CD4-positive, alpha-beta T cell (primary cell): ENCODE measurements around the gene ADAMTS18. TPM values are rescaled to one million over a fixed set of nuclear protein-coding genes. Genes with fewer than 3 reads are reported as not detected.

ENCODE experiments used
- ATAC-seq: fragments of 200-7000 bp; cut with Tn5 transposase; one replicate; pipeline ENCODE4 v1.10.0; 2022; ENCODE audit warnings: mild to moderate bottlenecking; ENCODE audit not compliant: poor library complexity
- CTCF ChIA-PET: fragments of 350-600 bp; sonication (Branson Sonifier 250); formaldehyde crosslinking; loops from one replicate; lab custom pipeline; 2021; ENCODE audit warnings: antibody characterized with exemption, inconsistent platforms; lab: Charles Lee
- POLR2A ChIA-PET: fragments of 350-600 bp; sonication (Branson Sonifier 250); formaldehyde crosslinking; loops from one replicate; lab custom pipeline; 2021; ENCODE audit warnings: antibody characterized with exemption, inconsistent platforms; lab: Charles Lee
- DNase-seq, 14 experiments: peaks; one replicate each; pipeline ENCODE4 v3.0.0-alpha.2; 2013 to 2020; ENCODE audit warnings: mixed read lengths in 2 of 14
- H3K27ac ChIP-seq, 2 donors: one replicate each; pipeline versions ENCODE4 v1.5.1 to v1.7.0; 2013; ENCODE audit warnings: low read length in 2 of 2, low read depth in 1 of 2, mild to moderate bottlenecking in 1 of 2
- H3K27me3 ChIP-seq, 2 experiments: 1 replicate in 1 of 2; 2 replicates in 1 of 2; pipeline versions ENCODE4 v1.6.1 to v1.7.0; 2013; ENCODE audit warnings: low read length in 2 of 2, control low read depth in 1 of 2, mild to moderate bottlenecking in 1 of 2, moderate library complexity in 1 of 2; ENCODE audit not compliant: insufficient read depth in 2 of 2, control insufficient read depth in 1 of 2
- H3K36me3 ChIP-seq: one replicate; pipeline ENCODE4 v1.6.1; 2013; ENCODE audit warnings: low read length, control low read depth; ENCODE audit not compliant: insufficient read depth
- H3K4me1 ChIP-seq: one replicate; pipeline ENCODE4 v1.6.1; 2013; ENCODE audit warnings: low read length, control low read depth; ENCODE audit not compliant: insufficient read depth
- H3K4me3 ChIP-seq: one replicate; pipeline ENCODE4 v1.5.1; 2013; ENCODE audit warnings: mild to moderate bottlenecking, low read length, moderate library complexity
- H3K9me3 ChIP-seq, 2 experiments: 1 replicate in 1 of 2; 2 replicates in 1 of 2; pipeline versions ENCODE4 v1.6.1 to v1.7.0; 2013; ENCODE audit warnings: low read length in 2 of 2, mild to moderate bottlenecking in 2 of 2, control low read depth in 1 of 2, moderate library complexity in 1 of 2; ENCODE audit not compliant: control insufficient read depth in 1 of 2, insufficient read depth in 1 of 2
- H3K27ac Mint-ChIP-seq: one replicate; pipeline ENCODE4 v1.8.0; 2020; ENCODE audit warnings: mixed read lengths
- H3K27me3 Mint-ChIP-seq: one replicate; pipeline ENCODE4 v1.8.0; 2021; ENCODE audit warnings: mixed read lengths
- H3K36me3 Mint-ChIP-seq: one replicate; pipeline ENCODE4 v1.8.0; 2021; ENCODE audit warnings: low read depth, mixed read lengths
- H3K4me1 Mint-ChIP-seq: one replicate; pipeline ENCODE4 v1.8.0; 2021; ENCODE audit warnings: low read depth, mixed read lengths
- H3K4me3 Mint-ChIP-seq: one replicate; pipeline ENCODE4 v1.8.0; 2020; ENCODE audit warnings: mild to moderate bottlenecking, mixed read lengths
- H3K9me3 Mint-ChIP-seq: one replicate; pipeline ENCODE4 v1.8.0; 2020; ENCODE audit warnings: mixed read lengths
- intact Hi-C, 2 experiments: fragments of 100-400 bp; cut with DNase I in 1 of 2; cut with micrococcal nuclease in 1 of 2; formaldehyde crosslinking; loops; one replicate each; pipeline versions ENCODE4 v1.15.1 to v1.9.0; 2023 to 2025; cut with DNase I, micrococcal nuclease
- total RNA-seq, 174 experiments: library from RNA in 2 of 174; stranded (reverse) in 2 of 174; gene quantifications; one replicate each; pipeline ENCODE4 v1.2.3 and lab custom pipeline; 2021 to 2026
- TF ChIP-seq, protein P1 (sequence below): fragments of 200-600 bp; IDR thresholded peaks from one replicate; pipeline ENCODE4 v1.8.0; 2022; ENCODE audit warnings: antibody characterized with exemption, mild to moderate bottlenecking

Gene ADAMTS18
- total RNA-seq, 2 experiments from 2014 or later: not detected

DNA sequence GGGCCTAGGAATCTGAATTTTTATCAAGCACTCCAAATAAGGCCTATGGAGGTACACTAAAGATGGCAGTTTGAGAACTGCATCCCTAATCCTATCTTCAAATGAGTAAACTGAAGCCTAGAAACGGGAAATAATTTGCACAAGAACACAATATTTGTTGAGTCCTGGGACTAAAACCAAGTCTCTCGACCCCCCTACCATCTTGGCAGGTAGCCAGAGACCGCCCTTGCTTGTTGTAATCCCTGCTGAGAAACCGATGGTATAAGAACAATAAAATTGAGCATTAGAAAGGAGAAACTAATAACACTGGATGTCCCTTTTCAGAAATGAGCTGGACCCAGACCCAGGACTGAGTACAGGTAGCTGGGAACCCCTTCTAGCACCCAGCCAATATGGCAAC is 24.4 kb downstream of the ADAMTS18 start:
- Mint-ChIP-seq H3K9me3 (peaks cover 5% of the 10 kb centered on the region), H3K36me3 (no peaks in the 10 kb centered on the region), H3K27me3 (no peaks in the 10 kb centered on the region), H3K4me1 (no peaks in the 10 kb centered on the region), H3K4me3 (no peak overlapping the region), H3K27ac (no peak overlapping the region)
- ChIA-PET CTCF (no interaction called here), POLR2A (no interaction called here)
- H3K36me3 ChIP-seq: no peaks in the 10 kb centered on the region
- intact Hi-C loops: no loop called here
- no peaks in the 10 kb centered on the region for H3K4me1 ChIP-seq
- H3K9me3 ChIP-seq: no peaks in the 10 kb centered on the region
- DNase-seq: no peak
- no peak overlapping the region for H3K27ac ChIP-seq
- no peak for ATAC-seq
- TF ChIP-seq, protein P1, sequence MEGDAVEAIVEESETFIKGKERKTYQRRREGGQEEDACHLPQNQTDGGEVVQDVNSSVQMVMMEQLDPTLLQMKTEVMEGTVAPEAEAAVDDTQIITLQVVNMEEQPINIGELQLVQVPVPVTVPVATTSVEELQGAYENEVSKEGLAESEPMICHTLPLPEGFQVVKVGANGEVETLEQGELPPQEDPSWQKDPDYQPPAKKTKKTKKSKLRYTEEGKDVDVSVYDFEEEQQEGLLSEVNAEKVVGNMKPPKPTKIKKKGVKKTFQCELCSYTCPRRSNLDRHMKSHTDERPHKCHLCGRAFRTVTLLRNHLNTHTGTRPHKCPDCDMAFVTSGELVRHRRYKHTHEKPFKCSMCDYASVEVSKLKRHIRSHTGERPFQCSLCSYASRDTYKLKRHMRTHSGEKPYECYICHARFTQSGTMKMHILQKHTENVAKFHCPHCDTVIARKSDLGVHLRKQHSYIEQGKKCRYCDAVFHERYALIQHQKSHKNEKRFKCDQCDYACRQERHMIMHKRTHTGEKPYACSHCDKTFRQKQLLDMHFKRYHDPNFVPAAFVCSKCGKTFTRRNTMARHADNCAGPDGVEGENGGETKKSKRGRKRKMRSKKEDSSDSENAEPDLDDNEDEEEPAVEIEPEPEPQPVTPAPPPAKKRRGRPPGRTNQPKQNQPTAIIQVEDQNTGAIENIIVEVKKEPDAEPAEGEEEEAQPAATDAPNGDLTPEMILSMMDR: no peak
- H3K27me3 ChIP-seq: peaks cover 0 to 3% of the 10 kb centered on the region in 2 experiments
- H3K4me3 ChIP-seq: no peak overlapping the region

DNA sequence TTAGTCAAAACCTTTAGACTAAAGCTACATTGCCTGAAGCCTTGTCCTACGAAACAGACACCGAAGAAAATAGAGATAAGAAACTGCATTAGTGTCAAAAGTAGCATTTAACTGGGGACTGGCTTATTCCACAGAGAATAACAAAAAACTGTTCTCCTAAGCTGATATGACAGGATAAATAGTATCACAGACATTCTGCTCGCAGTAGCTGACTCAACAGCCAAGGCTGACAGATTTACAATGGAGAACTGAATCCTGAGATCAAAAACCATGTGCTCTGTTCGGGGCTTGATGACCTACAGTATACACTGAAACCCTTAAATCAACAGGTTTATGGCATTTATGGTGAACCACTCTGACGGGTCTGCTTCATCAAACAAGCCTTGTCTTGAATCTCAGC is 25.5 kb downstream of the ADAMTS18 start:
- H3K27me3 ChIP-seq: peaks cover 0 to 4% of the 10 kb centered on the region in 2 experiments
- intact Hi-C loops: no loop called here
- ChIA-PET CTCF (no interaction called here), POLR2A (no interaction called here)
- H3K36me3 Mint-ChIP-seq: no peaks in the 10 kb centered on the region
- no peaks in the 10 kb centered on the region for H3K4me1 Mint-ChIP-seq
- H3K4me3 ChIP-seq: no peak overlapping the region
- no peak overlapping the region for H3K27ac ChIP-seq
- no peaks in the 10 kb centered on the region for H3K4me1 ChIP-seq
- peaks cover 6% of the 10 kb centered on the region for H3K27me3 Mint-ChIP-seq
- peaks cover 3% of the 10 kb centered on the region for H3K9me3 Mint-ChIP-seq
- ATAC-seq: no peak
- no peak for DNase-seq
- no peak overlapping the region for H3K4me3 Mint-ChIP-seq
- no peaks in the 10 kb centered on the region for H3K36me3 ChIP-seq
- no peak overlapping the region for H3K27ac Mint-ChIP-seq
- no peaks in the 10 kb centered on the region for H3K9me3 ChIP-seq
- TF ChIP-seq, protein P1: no peak

DNA sequence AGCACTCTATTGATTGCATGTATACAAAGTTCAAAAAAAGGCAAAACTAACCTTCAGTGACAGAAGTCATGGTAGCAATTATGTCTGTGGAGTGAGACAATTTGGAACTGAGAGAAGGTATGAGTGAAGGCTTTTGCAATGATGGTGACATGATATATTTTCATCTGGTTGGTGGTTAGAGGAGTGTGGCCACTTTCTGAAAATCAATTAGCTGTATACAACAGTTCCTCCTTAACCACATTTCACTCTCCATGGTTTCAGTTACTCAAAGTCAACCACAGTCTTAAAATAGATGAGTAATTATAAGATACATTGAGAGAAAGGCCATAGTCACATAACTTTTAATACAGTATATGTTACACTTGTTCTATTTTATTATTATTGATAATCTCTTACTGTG is 26.2 kb downstream of the ADAMTS18 start:
- Histone ChIP-seq H3K9me3 (no peaks in the 10 kb centered on the region), H3K4me3 (no peak overlapping the region), H3K27ac (no peak overlapping the region), H3K4me1 (no peaks in the 10 kb centered on the region), H3K27me3 (peaks cover 0 to 4% of the 10 kb centered on the region in 2 experiments), H3K36me3 (no peaks in the 10 kb centered on the region)
- Mint-ChIP-seq H3K4me1 (no peaks in the 10 kb centered on the region), H3K27me3 (peaks cover 12% of the 10 kb centered on the region), H3K4me3 (no peak overlapping the region), H3K27ac (no peak overlapping the region), H3K9me3 (peaks cover 3% of the 10 kb centered on the region), H3K36me3 (no peaks in the 10 kb centered on the region)
- no peak for ATAC-seq
- intact Hi-C loops: no loop called here
- POLR2A ChIA-PET: no interaction called here
- CTCF ChIA-PET: no interaction called here
- no peak for DNase-seq
- TF ChIP-seq, protein P1: no peak
